Activated CD4-positive, alpha-beta T cell treated with anti-CD3 and anti-CD28 coated beads for 36 hours (primary cell): ENCODE data around the gene HAUS2. TPM values are rescaled to one million over a fixed set of nuclear protein-coding genes. Genes with fewer than 3 reads are reported as not detected.
A peak's percentile ranks its signal among the peaks of the same experiment; 100 is the strongest.
"Not testable (repeated sequence)": the region's sequence is repeated elsewhere in the genome, so short reads cannot be mapped to it uniquely, and the experiment has no call there.

Experiments used
- ATAC-seq: fragments of 200-7000 bp; cut with Tn5 transposase; one replicate; pipeline ENCODE4 v1.10.0; 2021; ENCODE audit warnings: mild to moderate bottlenecking, moderate library complexity
- CTCF ChIA-PET: fragments of 350-600 bp; sonication (Branson Sonifier 250); formaldehyde crosslinking; loops from one replicate; lab custom pipeline; 2021; ENCODE audit warnings: antibody characterized with exemption; lab: Charles Lee
- POLR2A ChIA-PET: fragments of 350-600 bp; sonication (Branson Sonifier 250); formaldehyde crosslinking; loops from one replicate; lab custom pipeline; 2021; ENCODE audit warnings: antibody characterized with exemption, inconsistent platforms; lab: Charles Lee
- DNase-seq: peaks from one replicate; pipeline ENCODE4 v3.0.0-alpha.2; 2020
- H3K27ac Mint-ChIP-seq: one replicate; pipeline ENCODE4 v1.8.0; 2021; ENCODE audit warnings: mixed read lengths
- H3K27me3 Mint-ChIP-seq: one replicate; pipeline ENCODE4 v1.8.0; 2021; ENCODE audit warnings: mixed read lengths
- H3K36me3 Mint-ChIP-seq: one replicate; pipeline ENCODE4 v1.8.0; 2021; ENCODE audit warnings: low read depth, mixed read lengths
- H3K4me1 Mint-ChIP-seq: one replicate; pipeline ENCODE4 v1.8.0; 2021; ENCODE audit warnings: mixed read lengths
- H3K4me3 Mint-ChIP-seq: one replicate; pipeline ENCODE4 v1.8.0; 2021; ENCODE audit warnings: mild to moderate bottlenecking, moderate library complexity, mixed read lengths
- H3K9me3 Mint-ChIP-seq: one replicate; pipeline ENCODE4 v1.8.0; 2021; ENCODE audit warnings: low read depth, mixed read lengths
- intact Hi-C, 2 experiments: fragments of 100-400 bp; cut with DNase I in 1 of 2; cut with micrococcal nuclease in 1 of 2; formaldehyde crosslinking; loops; one replicate each; pipeline versions ENCODE4 v1.14.2 to v1.15.1; 2022 to 2024; cut with DNase I, micrococcal nuclease
- total RNA-seq, 2 experiments: library from RNA; stranded (reverse); gene quantifications; one replicate each; pipeline ENCODE4 v1.2.3, GENCODE V29; 2021

The HAUS2 gene
- total RNA-seq, 2 experiments from 2014 or later: 46.1 to 55.1 TPM

DNA sequence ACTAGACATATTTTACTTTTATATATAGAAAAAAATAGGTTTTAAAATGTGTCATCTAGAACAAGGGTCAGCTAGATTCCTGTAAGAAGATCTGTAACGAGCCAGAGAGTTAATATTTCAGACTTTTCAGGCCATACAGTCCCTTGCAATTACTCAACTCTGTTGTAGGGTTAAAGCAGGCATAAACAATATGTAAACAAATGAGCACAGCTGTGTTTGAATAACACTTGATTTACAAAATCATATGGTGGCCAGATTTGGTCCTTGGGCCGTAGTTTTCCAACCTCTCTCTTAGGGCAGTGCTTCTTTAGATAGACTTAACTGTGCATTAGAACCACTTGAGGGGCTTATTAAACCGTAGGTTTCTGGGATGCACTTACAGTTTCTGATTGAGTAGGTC, 19.7 kb upstream of the HAUS2 start:
- POLR2A ChIA-PET: no interaction called here
- CTCF ChIA-PET: no interaction called here
- DNase-seq (no peak), ATAC-seq (no peak)
- Mint-ChIP-seq H3K4me1 (peaks cover 4% of the 10 kb centered on the region), H3K27ac (no peak overlapping the region), H3K36me3 (peaks cover 20% of the 10 kb centered on the region), H3K9me3 (no peaks in the 10 kb centered on the region), H3K27me3 (no peaks in the 10 kb centered on the region), H3K4me3 (no peak overlapping the region)
- intact Hi-C loops: no loop called here

DNA sequence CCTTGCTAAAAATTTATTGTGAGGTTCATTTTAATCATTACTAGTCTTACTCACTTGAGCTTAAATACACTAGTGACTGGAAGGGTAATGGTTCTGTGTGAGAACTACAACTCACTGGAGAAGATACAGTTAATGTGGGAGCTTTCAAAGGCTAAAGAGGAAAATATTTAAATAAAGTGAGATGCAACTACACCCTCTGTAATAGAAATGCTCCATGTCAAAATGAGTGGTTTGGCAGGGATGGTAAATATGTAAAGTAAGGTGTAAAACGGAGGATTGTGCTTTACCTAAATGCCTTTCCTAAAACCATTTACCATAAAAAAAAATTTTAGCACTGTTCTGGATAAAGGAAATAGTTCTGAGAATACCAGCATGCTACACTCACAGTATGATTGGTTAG, 15.4 kb upstream of the HAUS2 start:
- intact Hi-C loops: no loop called here
- Mint-ChIP-seq H3K27me3 (no peaks in the 10 kb centered on the region), H3K27ac (no peak overlapping the region), H3K4me1 (peaks cover 4% of the 10 kb centered on the region), H3K4me3 (no peak overlapping the region), H3K9me3 (no peaks in the 10 kb centered on the region), H3K36me3 (peaks cover 21% of the 10 kb centered on the region)
- ATAC-seq (no peak), DNase-seq (no peak)
- POLR2A ChIA-PET: no interaction called here
- CTCF ChIA-PET: interaction anchor here (0.6 to 1.3 kb wide), 3 partner anchors 12 to 872 kb away, joined by 3 read pairs; no protein-coding TSS in a partner anchor

DNA sequence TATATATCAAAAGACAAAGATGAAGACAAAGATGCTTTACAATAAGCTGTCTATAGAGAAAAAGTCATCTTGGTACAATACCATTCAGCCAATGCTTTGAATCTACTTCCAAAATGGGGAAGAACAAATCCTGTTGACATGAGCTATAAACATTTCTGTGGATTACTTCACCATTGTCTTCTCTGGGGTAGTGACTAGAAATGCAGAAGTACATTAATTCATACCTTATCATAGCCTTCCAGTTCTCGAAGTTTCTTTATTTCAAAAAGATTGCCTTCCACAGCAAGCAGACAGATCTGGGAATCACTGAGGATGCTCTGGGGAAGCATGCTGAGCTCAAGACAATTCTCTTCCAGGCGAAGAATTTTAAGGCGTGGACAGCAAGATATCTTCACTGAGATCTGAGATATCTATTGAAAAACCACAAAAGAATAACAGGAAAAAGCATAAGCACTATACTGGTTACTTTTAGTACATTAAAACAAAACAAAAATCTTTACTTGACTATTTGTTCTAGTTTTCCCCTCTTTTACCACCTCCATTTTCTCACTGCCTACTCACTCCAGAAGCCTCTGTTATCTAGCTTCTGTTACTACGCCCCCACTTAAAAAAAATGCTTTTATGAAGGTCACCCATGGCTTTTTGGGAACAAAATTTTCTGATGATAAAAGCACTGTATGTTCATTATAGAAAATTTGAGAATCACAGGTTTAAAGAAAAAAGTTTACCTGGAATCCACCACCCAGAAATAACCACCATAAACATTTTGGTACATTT, 3.6 kb upstream of the HAUS2 start:
- H3K27ac Mint-ChIP-seq: no peak overlapping the region
- H3K36me3 Mint-ChIP-seq: peaks cover 30% of the 10 kb centered on the region
- ChIA-PET POLR2A (no interaction called here), CTCF (interaction anchor here (0.7 to 1.3 kb wide), 4 partner anchors 12 to 159 kb away, joined by 3 read pairs; no protein-coding TSS in a partner anchor)
- no peak for ATAC-seq
- no peaks in the 10 kb centered on the region for H3K9me3 Mint-ChIP-seq
- DNase-seq: no peak
- no peak overlapping the region for H3K4me3 Mint-ChIP-seq
- no peaks in the 10 kb centered on the region for H3K27me3 Mint-ChIP-seq
- H3K4me1 Mint-ChIP-seq: peaks cover 35% of the 10 kb centered on the region
- intact Hi-C loops: loop anchor here in 1 of 2 experiments (10.0 kb wide), 1 partner anchor 380 kb away; the partner anchor contains the start of gene TTBK2

DNA sequence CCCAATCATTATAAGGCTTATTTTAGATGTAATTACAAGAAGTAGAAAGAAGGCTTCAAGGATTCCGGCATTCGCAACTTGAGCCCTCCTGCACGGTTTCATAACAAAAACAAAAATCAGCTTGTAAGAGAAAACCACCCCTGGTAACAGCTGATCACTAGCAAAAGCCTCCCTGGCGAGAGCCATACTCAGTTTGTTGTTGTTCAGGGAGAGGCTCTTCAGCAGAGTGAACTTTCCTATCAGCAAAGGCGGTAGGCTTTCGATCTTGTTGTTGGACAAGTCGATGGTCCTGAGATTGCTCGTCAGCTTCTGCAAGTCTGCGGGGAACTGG, 755 bp upstream of the HAUS2 start:
- ATAC-seq (no peak), DNase-seq (no peak)
- ChIA-PET POLR2A (no interaction called here), CTCF (interaction anchor here (1.0 to 1.7 kb wide), 3 partner anchors 9 to 57 kb away, joined by 3 to 6 read pairs (median 4); partner anchors contain the start of gene ZNF106)
- Mint-ChIP-seq H3K9me3 (no peaks in the 10 kb centered on the region), H3K36me3 (peaks cover 23% of the 10 kb centered on the region), H3K4me1 (peaks cover 50% of the 10 kb centered on the region), H3K27me3 (no peaks in the 10 kb centered on the region), H3K27ac (peak overlapping the region; percentile 96), H3K4me3 (peak overlapping the region; percentile 96)
- intact Hi-C loops: loop anchor here (1.0 to 10.0 kb wide), 8 partner anchors 27 to 377 kb away; partner anchors contain the start of genes STARD9 (in 2 of the 2), ZNF106 (in 2 of the 2), GANC (in 1 of the 2) and SNAP23 (in 1 of the 2)

DNA sequence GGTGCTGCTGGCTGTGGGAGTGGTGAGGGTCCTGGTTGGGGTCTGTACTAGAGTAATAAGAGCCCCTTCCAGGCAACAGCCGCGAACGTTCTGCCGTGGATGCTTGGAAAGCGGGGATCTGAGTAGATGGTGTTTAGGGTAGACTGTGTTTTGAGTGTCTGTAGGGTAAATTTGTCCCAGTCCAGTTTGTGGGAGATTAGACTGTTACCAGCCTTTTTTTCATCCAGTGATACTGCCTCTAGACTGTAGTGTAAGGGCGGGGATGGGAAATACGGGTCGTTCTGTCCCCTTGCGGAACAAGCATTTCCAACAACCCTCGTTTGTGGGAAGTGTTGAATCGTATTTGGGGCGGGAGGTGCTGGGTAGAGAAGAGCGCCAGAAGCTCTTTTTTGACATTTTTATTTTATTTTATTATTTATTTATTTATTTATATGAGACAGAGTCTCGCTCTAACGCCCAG, 424 bp downstream of the HAUS2 start:
- H3K36me3 Mint-ChIP-seq: peaks cover 22% of the 10 kb centered on the region
- CTCF ChIA-PET: interaction anchor here (1.1 kb wide), 1 partner anchor 269 kb away, joined by 3 read pairs; no protein-coding TSS in a partner anchor

DNA sequence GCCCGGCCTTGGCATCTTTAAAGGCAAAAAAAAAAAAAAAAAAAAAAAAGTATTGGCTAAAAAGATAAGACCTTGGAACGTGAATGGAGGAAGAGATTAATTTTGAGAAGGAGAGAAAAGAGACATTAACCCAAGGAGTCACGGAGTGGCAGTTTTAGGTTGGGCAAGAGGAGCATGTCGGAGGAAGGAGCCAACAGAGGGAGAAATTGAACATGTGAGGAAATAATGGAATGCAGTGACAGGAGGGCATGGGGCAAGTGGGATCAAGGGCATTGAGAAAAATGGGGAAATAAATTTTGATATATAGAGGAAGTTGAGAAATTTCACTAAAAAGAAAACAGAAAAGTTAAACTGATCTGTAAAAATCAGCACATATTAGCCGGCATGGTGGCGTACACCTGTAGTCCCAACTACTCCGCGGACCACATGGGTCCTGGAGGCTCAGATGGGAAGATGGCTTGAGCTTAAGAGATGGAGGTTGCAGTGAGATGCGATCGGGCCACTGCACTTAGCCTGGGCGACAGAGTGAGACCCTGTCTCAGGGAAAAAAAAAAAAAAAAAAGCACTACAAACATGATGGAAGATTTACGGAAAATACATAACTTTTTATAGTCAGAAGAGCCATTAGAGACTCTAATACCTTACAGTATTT, 1.2 kb downstream of the HAUS2 start:
- peak overlapping the region; percentile 96 for H3K4me3 Mint-ChIP-seq
- H3K4me1 Mint-ChIP-seq: peaks cover 57% of the 10 kb centered on the region
- POLR2A ChIA-PET: interaction anchor here (0.5 to 0.7 kb wide), 2 partner anchors 54 to 74 kb away, joined by 3 to 4 read pairs; no protein-coding TSS in a partner anchor
- peaks cover 21% of the 10 kb centered on the region for H3K36me3 Mint-ChIP-seq
- H3K27me3 Mint-ChIP-seq: no peaks in the 10 kb centered on the region
- ATAC-seq (no peak), DNase-seq (no peak)
- H3K27ac Mint-ChIP-seq: peak overlapping the region; percentile 55
- no peaks in the 10 kb centered on the region for H3K9me3 Mint-ChIP-seq
- CTCF ChIA-PET: interaction anchor here (0.6 kb wide), 1 partner anchor 239 kb away, joined by 4 read pairs; no protein-coding TSS in a partner anchor
- intact Hi-C loops: loop anchor here (2.0 to 10.0 kb wide), 4 partner anchors 59 to 375 kb away; partner anchors contain the start of genes GANC (in 1 of the 2), TMEM87A (in 1 of the 2), TTBK2 (in 1 of the 2) and ZNF106 (in 1 of the 2)

More for the DNA sequence above, 424 bp downstream of the HAUS2 start:
- H3K4me1 Mint-ChIP-seq: peaks cover 57% of the 10 kb centered on the region
- H3K27ac Mint-ChIP-seq: peak overlapping the region; percentile 96
- no peaks in the 10 kb centered on the region for H3K9me3 Mint-ChIP-seq
- no peaks in the 10 kb centered on the region for H3K27me3 Mint-ChIP-seq
- H3K4me3 Mint-ChIP-seq: peak overlapping the region; percentile 96
- DNase-seq: no peak
- POLR2A ChIA-PET: interaction anchor here (0.5 to 0.7 kb wide), 2 partner anchors 53 to 73 kb away, joined by 3 to 4 read pairs; no protein-coding TSS in a partner anchor
- peak; percentile 45 for ATAC-seq
- intact Hi-C loops: loop anchor here (2.0 to 10.0 kb wide), 4 partner anchors 58 to 376 kb away; partner anchors contain the start of genes GANC (in 1 of the 2), TMEM87A (in 1 of the 2), TTBK2 (in 1 of the 2) and ZNF106 (in 1 of the 2)

DNA sequence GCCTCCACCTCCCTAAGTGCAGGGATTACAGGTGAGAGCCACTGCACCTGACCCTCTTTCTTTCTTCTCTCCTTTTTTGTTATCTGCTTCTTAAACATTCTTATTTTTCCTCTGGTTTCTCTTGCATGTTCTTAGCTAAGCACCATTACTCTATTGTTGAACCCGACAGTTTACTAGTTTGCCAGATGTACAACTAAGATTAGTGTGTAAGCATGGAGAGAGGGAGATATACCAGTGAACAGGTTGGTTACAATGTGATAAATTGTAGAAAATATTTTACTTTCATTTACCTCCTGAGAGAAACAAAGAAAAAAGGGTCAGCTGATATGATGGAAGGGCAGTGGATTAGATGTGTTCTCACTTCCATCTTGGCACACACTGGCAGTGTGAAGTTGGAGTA, 4.9 kb downstream of the HAUS2 start:
- ChIA-PET CTCF (interaction anchor here (0.6 to 1.4 kb wide), 3 partner anchors 14 to 470 kb away, joined by 3 to 4 read pairs (median 3); no protein-coding TSS in a partner anchor), POLR2A (no interaction called here)
- no peak overlapping the region for H3K4me3 Mint-ChIP-seq
- intact Hi-C loops: no loop called here
- H3K27me3 Mint-ChIP-seq: no peaks in the 10 kb centered on the region
- H3K36me3 Mint-ChIP-seq: peaks cover 16% of the 10 kb centered on the region
- no peak overlapping the region for H3K27ac Mint-ChIP-seq
- ATAC-seq (no peak), DNase-seq (no peak)
- H3K9me3 Mint-ChIP-seq: no peaks in the 10 kb centered on the region
- H3K4me1 Mint-ChIP-seq: peaks cover 28% of the 10 kb centered on the region

DNA sequence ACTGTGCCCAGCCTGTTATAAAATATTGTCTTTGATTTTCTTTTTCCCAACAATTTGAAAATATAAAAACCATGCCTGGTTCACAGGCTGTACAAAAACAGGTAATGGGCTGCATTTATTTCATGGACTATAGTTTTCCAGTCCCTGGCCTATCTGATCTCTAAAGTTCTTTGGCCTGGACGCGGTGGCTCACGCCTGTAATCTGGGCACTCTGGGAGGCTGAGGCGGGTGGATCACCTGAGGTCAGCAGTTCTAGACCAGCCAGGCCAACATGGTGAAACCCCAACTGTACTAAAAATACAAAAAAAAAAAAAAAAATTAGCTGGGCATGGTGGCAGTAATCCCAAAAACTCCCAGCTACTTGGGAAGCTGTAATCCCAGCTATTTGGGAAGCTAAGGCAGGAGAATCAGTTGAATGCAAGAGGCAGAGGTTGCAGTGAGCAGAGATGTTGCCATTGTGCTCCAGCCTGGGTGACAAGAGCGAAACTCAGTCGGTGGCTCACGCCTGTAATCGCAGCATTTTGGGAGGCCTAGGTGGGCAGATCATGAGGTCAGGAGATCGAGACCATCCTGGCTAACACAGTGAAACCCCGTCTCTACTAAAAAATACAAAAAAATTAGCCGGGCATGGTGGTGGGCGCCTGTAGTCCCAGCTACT, 8.0 kb downstream of the HAUS2 start:
- CTCF ChIA-PET, DNase-seq, intact Hi-C loops, H3K9me3 Mint-ChIP-seq, H3K27ac Mint-ChIP-seq, H3K4me3 Mint-ChIP-seq, ATAC-seq, H3K27me3 Mint-ChIP-seq: not testable (repeated sequence)
- H3K36me3 Mint-ChIP-seq: peaks cover 25% of the 10 kb centered on the region
- POLR2A ChIA-PET: interaction anchor here (0.6 kb wide), 1 partner anchor 604 kb away, joined by 3 read pairs; no protein-coding TSS in a partner anchor
- peaks cover 16% of the 10 kb centered on the region for H3K4me1 Mint-ChIP-seq

DNA sequence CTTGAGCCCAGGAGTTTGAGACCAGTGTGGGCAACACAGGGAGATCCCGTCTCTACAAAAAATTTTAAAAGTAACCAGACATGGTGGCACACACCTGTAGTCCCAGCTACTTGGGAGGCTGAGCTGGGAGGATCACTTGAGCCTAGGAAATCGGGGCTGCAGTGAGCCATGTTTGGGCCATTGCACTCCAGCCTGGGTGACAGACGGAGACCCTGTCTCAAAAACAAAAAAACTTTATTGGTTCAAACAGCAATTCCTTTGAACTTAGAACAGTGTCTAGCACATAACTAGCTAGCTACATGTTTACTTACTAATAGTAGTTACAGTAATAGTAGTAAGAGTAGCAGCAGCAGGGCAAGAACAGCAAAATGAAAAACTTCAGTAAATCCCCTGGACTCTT, 10.1 kb downstream of the HAUS2 start:
- Mint-ChIP-seq H3K4me3 (no peak overlapping the region), H3K36me3 (peaks cover 28% of the 10 kb centered on the region), H3K27ac (no peak overlapping the region), H3K4me1 (peaks cover 4% of the 10 kb centered on the region), H3K9me3 (no peaks in the 10 kb centered on the region), H3K27me3 (no peaks in the 10 kb centered on the region)
- DNase-seq: no peak
- ChIA-PET CTCF (interaction anchor here (1.2 kb wide), 1 partner anchor 23 kb away, joined by 5 read pairs; no protein-coding TSS in a partner anchor), POLR2A (interaction anchor here (0.6 kb wide), 1 partner anchor 102 kb away, joined by 5 read pairs; no protein-coding TSS in a partner anchor)
- intact Hi-C loops: no loop called here
- no peak for ATAC-seq
